Measurements from ENCODE around the gene EDIL3.
"Not testable (repeated sequence)": the region's sequence is repeated elsewhere in the genome, so short reads cannot be mapped to it uniquely, and the experiment has no call there.

Gene EDIL3

GRCh38 chr5:84301535-84301934, 83.1 kb downstream of the EDIL3 start:
- no peak for DNase-seq (ENCODE audit: extremely low read depth in 1 of 2, low read depth in 1 of 2)

GRCh38 chr5:84299959-84300358, 84.7 kb downstream of the EDIL3 start:
- DNase-seq (ENCODE audit: extremely low read depth in 1 of 2, low read depth in 1 of 2): no peak

GRCh38 chr5:84298628-84299027, 86.1 kb downstream of the EDIL3 start:
- no peak for DNase-seq (ENCODE audit: extremely low read depth in 1 of 2, low read depth in 1 of 2)

GRCh38 chr5:84297641-84298040, 87.0 kb downstream of the EDIL3 start:
- DNase-seq (ENCODE audit: extremely low read depth in 1 of 2, low read depth in 1 of 2): not testable (repeated sequence)

GRCh38 chr5:84292788-84293653, 91.7 kb downstream of the EDIL3 start:
- DNase-seq (ENCODE audit: extremely low read depth in 1 of 2, low read depth in 1 of 2): no peak

- DNase-seq (ENCODE audit: extremely low read depth in 1 of 2, low read depth in 1 of 2): no peak
Measured at GRCh38 chr5:84292000-84292642, 92.6 kb downstream of the EDIL3 start.

GRCh38 chr5:84290673-84291072, 94.0 kb downstream of the EDIL3 start:
- no peak for DNase-seq (ENCODE audit: extremely low read depth in 1 of 2, low read depth in 1 of 2)

GRCh38 chr5:84290161-84290560, 94.5 kb downstream of the EDIL3 start:
- no peak for DNase-seq (ENCODE audit: extremely low read depth in 1 of 2, low read depth in 1 of 2)

GRCh38 chr5:84287951-84288350, 96.7 kb downstream of the EDIL3 start:
- no peak for DNase-seq (ENCODE audit: extremely low read depth in 1 of 2, low read depth in 1 of 2)

- DNase-seq (ENCODE audit: extremely low read depth in 1 of 2, low read depth in 1 of 2): no peak
Measured at GRCh38 chr5:84286662-84287061, 98.0 kb downstream of the EDIL3 start.

GRCh38 chr5:84285641-84286637, 98.7 kb downstream of the EDIL3 start:
- no peak for DNase-seq (ENCODE audit: extremely low read depth in 1 of 2, low read depth in 1 of 2)

- no peak for DNase-seq (ENCODE audit: extremely low read depth in 1 of 2, low read depth in 1 of 2)
Measured at GRCh38 chr5:84281383-84281782, 103.3 kb downstream of the EDIL3 start.

GRCh38 chr5:84279234-84279633, 105.4 kb downstream of the EDIL3 start:
- no peak for DNase-seq (ENCODE audit: extremely low read depth in 1 of 2, low read depth in 1 of 2)

GRCh38 chr5:84275609-84276008, 109.1 kb downstream of the EDIL3 start:
- no peak for DNase-seq (ENCODE audit: extremely low read depth in 1 of 2, low read depth in 1 of 2)

GRCh38 chr5:84274585-84275468, 109.9 kb downstream of the EDIL3 start:
- no peak for DNase-seq (ENCODE audit: extremely low read depth in 1 of 2, low read depth in 1 of 2)

GRCh38 chr5:84273517-84273883, 111.2 kb downstream of the EDIL3 start:
- DNase-seq (ENCODE audit: extremely low read depth in 1 of 2, low read depth in 1 of 2): no peak

GRCh38 chr5:84272771-84273516, 111.7 kb downstream of the EDIL3 start:
- no peak for DNase-seq (ENCODE audit: extremely low read depth in 1 of 2, low read depth in 1 of 2)

GRCh38 chr5:84265739-84266550, 118.7 kb downstream of the EDIL3 start:
- DNase-seq (ENCODE audit: extremely low read depth in 1 of 2, low read depth in 1 of 2): no peak

- no peak for DNase-seq (ENCODE audit: extremely low read depth in 1 of 2, low read depth in 1 of 2)
Measured at GRCh38 chr5:84265130-84265529, 119.5 kb downstream of the EDIL3 start.

Data from activated CD8-positive, alpha-beta memory T cell treated with anti-CD3 and anti-CD28 coated beads for 1 hour (primary cell).